GM12878 (cell line): ENCODE measurements around the gene RASGRP3. TPM values are rescaled to one million over a fixed set of nuclear protein-coding genes. Genes with fewer than 3 reads are reported as not detected.

Experiments used
- ATAC-seq: fragments of 200-7000 bp; cut with Tn5 transposase; 3 replicates; pipeline ENCODE4 v1.9.1; 2020; ENCODE audit warnings: mild to moderate bottlenecking, moderate library complexity
- BruUV-seq: library from RNA; stranded (reverse); fragments of 400-500 nt; replicated peaks from 2 replicates; lab custom pipeline; 2021; lab: Mats Ljungman, UMichigan
- CTCF ChIA-PET: fragments of 300-600 bp; sonication (Branson Sonifier 250); formaldehyde crosslinking; extraction: SDS; loops from one replicate; lab custom pipeline; 2021; ENCODE audit warnings: inconsistent platforms; lab: Yijun Ruan, JAX
- POLR2A ChIA-PET: fragments of 350-600 bp; formaldehyde crosslinking; extraction: SDS; loops from one replicate; lab custom pipeline; 2021; ENCODE audit warnings: inconsistent platforms; lab: Charles Lee
- RAD21 ChIA-PET: fragments of 300-600 bp; sonication (Branson Sonifier 250); formaldehyde crosslinking; loops from one replicate; lab custom pipeline; 2023; ENCODE audit warnings: antibody characterized with exemption; ENCODE audit not compliant: unreplicated experiment; lab: Charles Lee
- SMC1A ChIA-PET: fragments of 300-600 bp; sonication (Branson Sonifier 250); formaldehyde crosslinking; loops from one replicate; lab custom pipeline; 2023; ENCODE audit not compliant: unreplicated experiment, uncharacterized antibody; lab: Charles Lee
- DNase-seq: peaks from one replicate; pipeline ENCODE4 v3.0.0-alpha.2; 2011; ENCODE audit warnings: low read depth, low spot score
- FAIRE-seq: peaks from 3 replicates; lab custom pipeline; 2011; peaks lifted over from hg19 to GRCh38; lab: Jason Lieb, UNC
- H2AFZ ChIP-seq: 2 replicates; pipeline ENCODE4 v1.6.0; 2011; ENCODE audit warnings: low read depth, low read length, control low read depth; ENCODE audit not compliant: control insufficient read depth
- H3K27ac ChIP-seq: 2 replicates; pipeline ENCODE4 v1.5.1; 2011; ENCODE audit warnings: control low read depth; ENCODE audit not compliant: control insufficient read depth, insufficient read depth
- H3K27me3 ChIP-seq, 2 experiments: replicated peaks in 1 of 2; 2 replicates each; pipeline versions ENCODE4 v1.6.0 to v1.6.1; 2011; ENCODE audit warnings: low read length in 1 of 2; ENCODE audit not compliant: control insufficient read depth in 2 of 2, insufficient read depth in 2 of 2
- H3K36me3 ChIP-seq, 2 experiments: 2 replicates each; pipeline ENCODE4 v1.5.1; 2011; ENCODE audit warnings: low read length in 1 of 2; ENCODE audit not compliant: control insufficient read depth in 2 of 2, insufficient read depth in 2 of 2
- H3K4me1 ChIP-seq: 2 replicates; pipeline ENCODE4 v1.6.1; 2011; ENCODE audit warnings: mild to moderate bottlenecking, low read length, moderate library complexity, mixed read lengths; ENCODE audit not compliant: control insufficient read depth, insufficient read depth
- H3K4me2 ChIP-seq: 2 replicates; pipeline ENCODE4 v1.6.0; 2011; ENCODE audit warnings: control low read depth; ENCODE audit not compliant: control insufficient read depth, insufficient read depth
- H3K4me3 ChIP-seq: fragments of 200-600 bp; sonication (generic); 2 replicates; pipeline ENCODE4 v1.5.1; 2016
- H3K79me2 ChIP-seq: 2 replicates; pipeline ENCODE4 v1.6.0; 2011; ENCODE audit warnings: low read length; ENCODE audit not compliant: control insufficient read depth, insufficient read depth
- H3K9ac ChIP-seq: 2 replicates; pipeline ENCODE4 v1.8.0; 2011; ENCODE audit warnings: low read length, control low read depth, mixed read lengths; ENCODE audit not compliant: control insufficient read depth, insufficient read depth
- H3K9me3 ChIP-seq: replicated peaks from 3 replicates; pipeline ENCODE4 v1.5.1; 2011; ENCODE audit warnings: mild to moderate bottlenecking, low read length; ENCODE audit not compliant: control insufficient read depth, insufficient read depth
- H4K20me1 ChIP-seq: 2 replicates; pipeline ENCODE4 v1.6.0; 2011; ENCODE audit not compliant: control insufficient read depth, insufficient read depth
- EED ChIP-seq: sonication (generic); IDR thresholded peaks from 2 replicates; pipeline ENCODE4 v1.6.1; 2016; ENCODE audit warnings: antibody characterized with exemption, low read depth
- EP300 ChIP-seq, 2 experiments: fragments of 150-350 bp in 1 of 2; IDR thresholded peaks; 2 replicates each; pipeline ENCODE4 v1.6.1; 2011 to 2012; ENCODE audit warnings: low read depth in 2 of 2, low read length in 2 of 2, borderline replicate concordance in 1 of 2, improper control_type of control experiment in 1 of 2, inconsistent platforms in 1 of 2; ENCODE audit not compliant: control insufficient read depth in 1 of 2
- IKZF2 ChIP-seq, 2 experiments: fragments of 450-650 bp; IDR thresholded peaks; 2 replicates each; pipeline ENCODE4 v1.6.1; 2017; ENCODE audit warnings: mild to moderate bottlenecking in 2 of 2, moderate library complexity in 2 of 2
- PAX8 ChIP-seq: fragments of 450-650 bp; IDR thresholded peaks from 2 replicates; pipeline ENCODE4 v1.6.1; 2017; ENCODE audit warnings: mild to moderate bottlenecking, moderate library complexity
- POLR2A ChIP-seq: IDR thresholded peaks from 2 replicates; pipeline ENCODE4 v1.6.1; 2011; ENCODE audit warnings: low read depth, mild to moderate bottlenecking, low read length
- RUNX3 ChIP-seq: IDR thresholded peaks from 2 replicates; pipeline ENCODE4 v1.6.1; 2012; ENCODE audit warnings: low read length, inconsistent platforms
- SPI1 ChIP-seq: IDR thresholded peaks from 2 replicates; pipeline ENCODE4 v1.6.1; 2011; ENCODE audit warnings: low read depth, mild to moderate bottlenecking, low read length, moderate library complexity, borderline replicate concordance; ENCODE audit not compliant: insufficient read depth
- WGBS: methylation state at CpG from one replicate; pipeline ENCODE4 v1.1.6; 2016; ENCODE audit warnings: low lambda C conversion rate; ENCODE audit not compliant: insufficient replicate concordance, insufficient coverage; ENCODE audit errors: missing lambda C conversion rate; 5-methylcytosine and 5-hydroxymethylcytosine counted together
- in situ Hi-C: fragments of 300-500 bp; cut with MboI; formaldehyde crosslinking; loops from 9 replicates; pipeline ENCODE4 v1.14.3; 2018; ENCODE audit warnings: mixed read lengths
- intact Hi-C: fragments of 100-400 bp; cut with micrococcal nuclease; formaldehyde crosslinking; loops from one replicate; pipeline ENCODE4 v1.14.2; 2022; ENCODE audit not compliant: unreplicated experiment
- polyA plus RNA-seq, 11 experiments: library from polyadenylated mRNA; depleted of rRNA in 4 of 11; unstranded in 6 of 11; stranded (reverse) in 5 of 11; fragments of >200 nt; fragmentation: Nextera tagmentation in 4 of 11; fragmentation: Illumina TruSeq in 1 of 11; extraction: Ambion mirVana in 4 of 11; extraction: Trizol in 1 of 11; gene quantifications; 1 replicate in 1 of 11; 2 replicates in 10 of 11; pipeline versions ENCODE4 v1.2.1 to v1.2.3, GENCODE V29; 2011 to 2016; ENCODE audit warnings: inconsistent platforms in 2 of 11, missing spikeins in 2 of 11, low read depth in 1 of 11
- total RNA-seq, 4 experiments: library from RNA; depleted of rRNA in 3 of 4; stranded (reverse); fragments of >200 nt in 3 of 4; fragmentation: Illumina TruSeq in 1 of 4; extraction: Trizol in 1 of 4; gene quantifications; 2 replicates each; pipeline versions ENCODE4 v1.2.1 to v1.2.3, GENCODE V29; 2013 to 2021
- TF ChIP-seq, protein P1 (sequence below): IDR thresholded peaks from 2 replicates; pipeline ENCODE4 v1.6.1; 2012; ENCODE audit warnings: improper control_type of control experiment, low read depth, low read length; ENCODE audit not compliant: insufficient replicate concordance
- TF ChIP-seq, protein P2 (sequence below): IDR thresholded peaks from 2 replicates; pipeline ENCODE4 v1.6.1; 2012; ENCODE audit warnings: low read depth, low read length, improper control_type of control experiment

The RASGRP3 gene
- total and polyA plus RNA-seq, 10 of the 15 experiments (the other 5 are each of a cell fraction or from before 2014, with no cell fraction given): 31.6 to 106 (median 64.7) TPM

DNA sequence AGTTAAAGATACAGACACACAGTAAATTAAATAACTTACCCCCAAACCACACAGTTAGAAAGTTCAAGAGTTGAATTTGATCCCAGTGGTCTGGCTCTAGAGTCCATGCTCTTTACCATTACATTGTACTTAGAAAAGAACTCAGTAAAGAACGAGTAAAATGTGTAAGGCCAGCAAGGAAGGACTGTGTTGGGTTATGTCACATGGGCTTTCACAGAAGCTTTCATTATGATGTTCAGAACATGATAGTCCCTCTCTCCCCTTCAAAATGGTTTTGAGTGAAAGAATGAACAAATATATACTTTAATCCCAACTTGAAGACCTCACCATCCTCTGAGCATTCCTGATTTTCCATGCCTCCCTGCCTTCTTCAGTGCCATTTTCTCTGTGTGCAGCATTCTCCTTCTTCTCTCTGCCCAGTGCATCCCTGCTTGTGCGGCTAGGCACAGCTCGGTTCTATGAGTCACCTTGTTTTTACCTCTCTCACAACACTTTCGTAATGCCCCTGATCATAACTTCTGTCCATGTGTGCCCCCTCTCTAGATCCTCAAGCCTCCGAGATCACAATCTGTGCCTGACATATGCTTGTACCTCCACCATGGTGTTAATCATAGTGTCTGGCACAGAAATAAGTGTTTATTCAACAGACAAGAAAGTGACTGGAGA lies 22.0 kb downstream of the RASGRP3 start (continued):
- TF ChIP-seq POLR2A: 0 out of 2 replicates have a peak, but pooled peaks have one; percentile 17
- TF ChIP-seq, protein P1, sequence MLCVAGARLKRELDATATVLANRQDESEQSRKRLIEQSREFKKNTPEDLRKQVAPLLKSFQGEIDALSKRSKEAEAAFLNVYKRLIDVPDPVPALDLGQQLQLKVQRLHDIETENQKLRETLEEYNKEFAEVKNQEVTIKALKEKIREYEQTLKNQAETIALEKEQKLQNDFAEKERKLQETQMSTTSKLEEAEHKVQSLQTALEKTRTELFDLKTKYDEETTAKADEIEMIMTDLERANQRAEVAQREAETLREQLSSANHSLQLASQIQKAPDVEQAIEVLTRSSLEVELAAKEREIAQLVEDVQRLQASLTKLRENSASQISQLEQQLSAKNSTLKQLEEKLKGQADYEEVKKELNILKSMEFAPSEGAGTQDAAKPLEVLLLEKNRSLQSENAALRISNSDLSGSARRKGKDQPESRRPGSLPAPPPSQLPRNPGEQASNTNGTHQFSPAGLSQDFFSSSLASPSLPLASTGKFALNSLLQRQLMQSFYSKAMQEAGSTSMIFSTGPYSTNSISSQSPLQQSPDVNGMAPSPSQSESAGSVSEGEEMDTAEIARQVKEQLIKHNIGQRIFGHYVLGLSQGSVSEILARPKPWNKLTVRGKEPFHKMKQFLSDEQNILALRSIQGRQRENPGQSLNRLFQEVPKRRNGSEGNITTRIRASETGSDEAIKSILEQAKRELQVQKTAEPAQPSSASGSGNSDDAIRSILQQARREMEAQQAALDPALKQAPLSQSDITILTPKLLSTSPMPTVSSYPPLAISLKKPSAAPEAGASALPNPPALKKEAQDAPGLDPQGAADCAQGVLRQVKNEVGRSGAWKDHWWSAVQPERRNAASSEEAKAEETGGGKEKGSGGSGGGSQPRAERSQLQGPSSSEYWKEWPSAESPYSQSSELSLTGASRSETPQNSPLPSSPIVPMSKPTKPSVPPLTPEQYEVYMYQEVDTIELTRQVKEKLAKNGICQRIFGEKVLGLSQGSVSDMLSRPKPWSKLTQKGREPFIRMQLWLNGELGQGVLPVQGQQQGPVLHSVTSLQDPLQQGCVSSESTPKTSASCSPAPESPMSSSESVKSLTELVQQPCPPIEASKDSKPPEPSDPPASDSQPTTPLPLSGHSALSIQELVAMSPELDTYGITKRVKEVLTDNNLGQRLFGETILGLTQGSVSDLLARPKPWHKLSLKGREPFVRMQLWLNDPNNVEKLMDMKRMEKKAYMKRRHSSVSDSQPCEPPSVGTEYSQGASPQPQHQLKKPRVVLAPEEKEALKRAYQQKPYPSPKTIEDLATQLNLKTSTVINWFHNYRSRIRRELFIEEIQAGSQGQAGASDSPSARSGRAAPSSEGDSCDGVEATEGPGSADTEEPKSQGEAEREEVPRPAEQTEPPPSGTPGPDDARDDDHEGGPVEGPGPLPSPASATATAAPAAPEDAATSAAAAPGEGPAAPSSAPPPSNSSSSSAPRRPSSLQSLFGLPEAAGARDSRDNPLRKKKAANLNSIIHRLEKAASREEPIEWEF: no peak
- peak; percentile 61; the same call in 1 of the 2 replicates for TF ChIP-seq EED
- TF ChIP-seq, protein P2, sequence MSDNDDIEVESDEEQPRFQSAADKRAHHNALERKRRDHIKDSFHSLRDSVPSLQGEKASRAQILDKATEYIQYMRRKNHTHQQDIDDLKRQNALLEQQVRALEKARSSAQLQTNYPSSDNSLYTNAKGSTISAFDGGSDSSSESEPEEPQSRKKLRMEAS: no peak

DNA sequence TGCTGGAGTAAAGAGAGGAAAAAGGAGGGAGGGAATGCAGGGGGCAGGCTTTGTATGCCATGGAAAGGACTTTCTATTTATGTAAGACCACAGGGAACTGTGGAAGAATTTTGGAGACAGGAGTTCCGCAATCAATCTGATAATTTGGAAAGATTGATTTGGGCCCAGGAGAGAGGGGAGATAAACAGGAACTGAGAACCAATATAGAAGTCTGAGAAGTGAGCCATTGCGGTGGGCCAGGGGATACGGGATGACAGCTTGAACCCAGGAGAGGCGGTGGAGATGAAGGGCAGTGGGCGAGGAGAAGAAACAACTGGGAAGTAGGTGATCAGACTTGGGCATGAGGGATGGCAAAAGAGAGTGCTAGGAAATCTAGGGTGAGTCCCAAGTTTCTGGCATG lies 23.7 kb downstream of the RASGRP3 start:
- intact Hi-C loops (no loop called here), in situ Hi-C loops (no loop called here)
- WGBS: 52% methylated on average over 5 of the region's 5 CpGs
- Histone ChIP-seq H3K79me2 (peaks cover 93% of the 10 kb centered on the region), H3K4me2 (no peak overlapping the region; the same call in 1 of the 2 replicates), H3K9ac (no peak overlapping the region; the same call in 1 of the 2 replicates), H3K27ac (peak overlapping the region; percentile 91; the same call in 1 of the 2 replicates), H4K20me1 (no peaks in the 10 kb centered on the region), H3K4me3 (no peak overlapping the region), H2AFZ (no peak overlapping the region), H3K4me1 (peaks cover 58% of the 10 kb centered on the region), H3K9me3 (no peaks in the 10 kb centered on the region; the same call in 2 of the 3 replicates), H3K36me3 (peaks cover 0 to 7% of the 10 kb centered on the region in 2 experiments; a peak in 1 of 4 replicates), H3K27me3 (no peaks in the 10 kb centered on the region)
- CTCF ChIA-PET: interaction anchor here (1.0 kb wide), 1 partner anchor 23 kb away, joined by 3 read pairs; no protein-coding TSS in a partner anchor
- POLR2A ChIA-PET: no interaction called here
- RAD21 ChIA-PET: interaction anchor here (2.0 to 15.9 kb wide), 2 partner anchors 10 to 20 kb away, joined by 5 to 222 read pairs; partner anchors contain the start of gene RASGRP3
- no peak for ATAC-seq
- DNase-seq: no peak
- SMC1A ChIA-PET: interaction anchor here (2.0 to 15.4 kb wide), 3 partner anchors 20 to 83 kb away, joined by 7 to 258 read pairs (median 7); partner anchors contain the start of gene RASGRP3
- TF ChIP-seq RUNX3: peak; percentile 21; the same call in 1 of the 2 replicates
- no peak for TF ChIP-seq EP300 (IDR thresholded peaks at IDR 0.05; ENCODE audit: borderline replicate concordance in 1 of 2, control insufficient read depth in 1 of 2, low read depth in 2 of 2, low read length in 2 of 2)
- TF ChIP-seq SPI1: peak; percentile 38; the same call in 1 of the 2 replicates
- no peak for TF ChIP-seq PAX8
- TF ChIP-seq EED: 0 out of 2 replicates have a peak, but pooled peaks have one; percentile 51
- TF ChIP-seq IKZF2 (IDR thresholded peaks at IDR 0.05): 0 out of 4 replicates have a peak, but pooled peaks of 1 of the 2 experiments have one; percentile 16
- no peak for FAIRE-seq
- no TSS peak for BruUV-seq
